Mucosa of descending colon (tissue), 3 donors: ENCODE measurements around the gene GTF3C2. TPM values are rescaled to one million over a fixed set of nuclear protein-coding genes. Genes with fewer than 3 reads are reported as not detected.
A peak's percentile ranks its signal among the peaks of the same experiment; 100 is the strongest.

ENCODE experiments used
- ATAC-seq: fragments of 200-7000 bp; cut with Tn5 transposase; one replicate; pipeline ENCODE4 v1.9.1; 2020; ENCODE audit warnings: mild to moderate bottlenecking, moderate library complexity
- DNase-seq, 3 donors: peaks; one replicate each; pipeline ENCODE4 v3.0.0-alpha.2; 2020
- H3K36me3 ChIP-seq: fragments of 200-600 bp; one replicate; pipeline ENCODE4 v1.8.0; 2021; ENCODE audit warnings: low read depth, mild to moderate bottlenecking
- H3K4me1 ChIP-seq: fragments of 200-600 bp; one replicate; pipeline ENCODE4 v1.8.0; 2021; ENCODE audit warnings: low read depth, mild to moderate bottlenecking
- H3K4me3 ChIP-seq: fragments of 200-600 bp; one replicate; pipeline ENCODE4 v1.8.0; 2021; ENCODE audit warnings: mild to moderate bottlenecking
- H3K9me3 ChIP-seq: fragments of 200-600 bp; one replicate; pipeline ENCODE4 v1.8.0; 2021; ENCODE audit warnings: mild to moderate bottlenecking
- intact Hi-C, 2 donors: fragments of 100-400 bp; cut with DNase I in 1 of 2; cut with micrococcal nuclease in 1 of 2; formaldehyde crosslinking; loops; one replicate each; pipeline versions ENCODE4 v1.11.0 to v1.11.1; 2022; cut with DNase I, micrococcal nuclease
- total RNA-seq, 3 donors: library from RNA; stranded (reverse); fragmentation: NEBNext Ultra II Directional in 2 of 3; extraction: Animal tissue kit (Norgen Biotek cat#: 25700) in 2 of 3; gene quantifications; one replicate each; pipeline versions ENCODE4 v1.2.1 to v1.2.4, GENCODE V29; 2021 to 2023
- TF ChIP-seq, protein P1 (sequence below): fragments of 200-600 bp; IDR thresholded peaks from one replicate; pipeline ENCODE4 v1.8.0; 2022; ENCODE audit warnings: antibody characterized with exemption, mild to moderate bottlenecking
- donor health status: DM: no; HTN: no; CAD: no; lungs with moderate emphysema.
- donor health status: DM: no; HTN: no; CAD: no.
- donor health status: DM: no; HTN: yes; CAD: no.

Gene GTF3C2
- total RNA-seq, 3 donors from 2014 or later = 53.7 to 83.5 (median 56.9) TPM

DNA sequence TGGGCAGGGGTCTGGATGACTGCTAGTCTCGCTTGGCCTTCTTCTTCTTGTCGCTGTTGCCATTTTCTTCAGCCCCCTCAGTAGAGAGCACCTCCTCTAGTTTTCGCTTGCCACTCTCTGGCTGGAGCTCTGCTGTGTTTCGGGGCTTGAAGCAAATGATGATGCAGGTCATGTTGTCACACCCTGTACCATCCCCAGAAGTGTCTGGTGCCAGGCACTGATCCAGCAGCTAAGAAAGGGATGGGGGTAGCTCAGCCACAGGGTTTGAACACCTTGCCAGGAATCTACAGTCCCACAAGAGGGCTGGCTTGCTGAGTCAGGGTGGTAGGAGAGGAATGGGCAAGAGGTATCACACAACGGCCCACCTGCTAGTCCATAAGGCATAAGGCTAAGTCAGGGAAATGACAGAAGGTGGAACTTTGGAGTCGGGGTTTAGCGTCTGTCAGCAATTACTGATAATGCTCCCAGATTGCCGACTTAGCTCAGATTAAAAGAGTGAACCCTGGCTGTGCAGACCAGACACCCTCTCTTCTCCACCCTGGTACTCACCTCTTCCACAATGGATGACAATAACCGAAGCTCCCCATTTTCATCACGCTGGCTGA, 25.1 kb upstream of the GTF3C2 start:
- ATAC-seq (no peak), DNase-seq (no peak)
- Histone ChIP-seq H3K36me3 (peaks cover under 1% of the 10 kb centered on the region), H3K4me1 (peaks cover 19% of the 10 kb centered on the region), H3K4me3 (no peak overlapping the region), H3K9me3 (no peaks in the 10 kb centered on the region)
- intact Hi-C loops = no loop called here
- TF ChIP-seq, protein P1, sequence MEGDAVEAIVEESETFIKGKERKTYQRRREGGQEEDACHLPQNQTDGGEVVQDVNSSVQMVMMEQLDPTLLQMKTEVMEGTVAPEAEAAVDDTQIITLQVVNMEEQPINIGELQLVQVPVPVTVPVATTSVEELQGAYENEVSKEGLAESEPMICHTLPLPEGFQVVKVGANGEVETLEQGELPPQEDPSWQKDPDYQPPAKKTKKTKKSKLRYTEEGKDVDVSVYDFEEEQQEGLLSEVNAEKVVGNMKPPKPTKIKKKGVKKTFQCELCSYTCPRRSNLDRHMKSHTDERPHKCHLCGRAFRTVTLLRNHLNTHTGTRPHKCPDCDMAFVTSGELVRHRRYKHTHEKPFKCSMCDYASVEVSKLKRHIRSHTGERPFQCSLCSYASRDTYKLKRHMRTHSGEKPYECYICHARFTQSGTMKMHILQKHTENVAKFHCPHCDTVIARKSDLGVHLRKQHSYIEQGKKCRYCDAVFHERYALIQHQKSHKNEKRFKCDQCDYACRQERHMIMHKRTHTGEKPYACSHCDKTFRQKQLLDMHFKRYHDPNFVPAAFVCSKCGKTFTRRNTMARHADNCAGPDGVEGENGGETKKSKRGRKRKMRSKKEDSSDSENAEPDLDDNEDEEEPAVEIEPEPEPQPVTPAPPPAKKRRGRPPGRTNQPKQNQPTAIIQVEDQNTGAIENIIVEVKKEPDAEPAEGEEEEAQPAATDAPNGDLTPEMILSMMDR = no peak

DNA sequence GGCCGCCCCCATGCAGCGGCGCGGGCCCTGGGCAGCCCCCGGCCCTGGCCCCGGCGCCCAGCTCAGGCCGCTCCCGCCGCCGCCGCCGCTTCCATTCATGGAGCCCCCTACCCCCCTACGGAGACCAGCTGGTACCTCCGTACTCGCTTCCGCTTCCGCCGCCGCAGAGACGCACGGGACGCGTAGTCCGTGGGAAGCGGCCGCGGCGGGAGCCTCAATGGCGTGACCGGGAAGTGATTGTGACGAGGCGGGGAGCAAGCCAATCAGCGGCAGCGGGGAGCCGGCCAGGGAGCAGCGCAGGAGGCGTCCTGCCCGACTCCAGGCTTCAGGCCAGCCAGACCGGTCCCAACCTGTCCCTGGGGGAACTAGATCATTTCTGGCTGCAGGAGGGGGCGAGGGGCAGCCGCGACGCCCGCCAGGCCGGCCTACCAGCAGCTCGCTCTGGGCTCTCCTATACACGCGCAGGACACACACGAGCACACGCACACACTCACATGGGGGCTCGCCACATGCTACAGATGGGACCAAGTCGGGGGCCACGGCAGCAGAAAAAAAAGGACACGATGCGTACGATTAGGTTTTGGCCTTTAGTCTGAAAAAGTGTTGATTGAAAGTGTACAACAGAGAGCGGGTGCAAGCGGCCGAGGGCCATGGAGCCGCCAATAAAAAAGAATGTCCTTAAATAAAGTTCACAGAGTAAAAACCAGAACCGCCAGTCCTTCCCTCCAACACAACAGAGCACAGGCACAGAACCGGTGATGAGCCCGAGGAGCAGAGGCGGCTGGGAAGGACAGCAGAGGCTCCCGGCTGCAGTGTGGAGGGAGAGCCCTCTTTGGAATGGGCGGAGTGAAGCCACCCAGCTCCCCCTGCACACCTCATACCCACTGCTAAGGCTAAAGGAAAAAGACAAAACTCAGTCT, 24.3 kb upstream of the GTF3C2 start, which contains the start of gene ZNF513:
ZNF513 (minus strand) TSS at position 109 of the 920 bp plus-strand sequence. CDS start 208 bp downstream, outside the sequence.
- peak within 1 kb of the TSS; percentile 44 for H3K4me3 ChIP-seq
- H3K36me3 ChIP-seq = peaks cover 6% of the 10 kb centered on the region
- peaks cover 19% of the 10 kb centered on the region for H3K4me1 ChIP-seq
- intact Hi-C loops = no loop called here
- ATAC-seq = peak; percentile 92
- peak; percentile 96 to 98 (median 97) for DNase-seq
- no peaks in the 10 kb centered on the region for H3K9me3 ChIP-seq
- TF ChIP-seq, protein P1 = no peak

DNA sequence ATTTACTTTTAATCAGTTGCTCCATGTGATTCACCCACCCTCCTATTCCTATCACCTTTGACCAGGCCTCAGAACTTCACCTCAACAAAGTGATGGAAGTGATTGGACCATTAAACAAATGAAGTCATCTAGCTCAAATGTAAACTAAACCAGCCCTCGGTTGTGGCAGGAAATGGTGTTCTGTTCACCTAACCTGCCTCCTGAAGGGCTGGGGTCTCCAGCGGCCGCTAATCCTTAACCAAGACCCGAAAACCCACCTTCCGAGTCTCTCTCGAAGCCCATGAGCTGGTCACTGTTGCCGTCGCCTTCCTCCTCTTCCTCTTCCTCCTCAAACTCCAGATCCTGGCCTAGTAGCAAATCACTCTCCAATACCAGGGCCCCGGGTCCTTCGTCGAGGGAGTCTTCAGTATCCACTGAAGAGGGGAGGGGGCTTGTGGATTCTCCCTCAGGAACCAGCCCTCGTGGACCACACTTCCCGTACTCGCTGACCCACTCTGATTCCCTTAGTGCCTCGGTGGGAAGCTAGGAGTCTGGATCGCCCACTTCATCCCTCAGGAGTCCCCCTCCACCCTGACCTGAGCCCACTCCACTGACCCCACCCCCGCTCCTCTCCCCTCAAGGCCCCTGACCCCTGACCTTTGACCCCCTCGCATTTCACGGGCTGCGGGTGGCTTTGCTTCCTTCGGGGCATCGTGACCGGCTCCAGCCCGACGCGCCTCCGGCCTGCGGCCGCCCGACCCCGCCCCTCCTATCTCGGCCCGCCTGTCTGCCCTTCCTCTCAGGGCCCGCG, 23.5 kb upstream of the GTF3C2 start:
- DNase-seq (peak; percentile 56 to 86 (median 75)), ATAC-seq (peak; percentile 58)
- H3K4me3 ChIP-seq = peak overlapping the region; percentile 44
- TF ChIP-seq, protein P1 = no peak
- intact Hi-C loops = no loop called here
- H3K9me3 ChIP-seq = no peaks in the 10 kb centered on the region
- peaks cover 19% of the 10 kb centered on the region for H3K4me1 ChIP-seq
- peaks cover 6% of the 10 kb centered on the region for H3K36me3 ChIP-seq

DNA sequence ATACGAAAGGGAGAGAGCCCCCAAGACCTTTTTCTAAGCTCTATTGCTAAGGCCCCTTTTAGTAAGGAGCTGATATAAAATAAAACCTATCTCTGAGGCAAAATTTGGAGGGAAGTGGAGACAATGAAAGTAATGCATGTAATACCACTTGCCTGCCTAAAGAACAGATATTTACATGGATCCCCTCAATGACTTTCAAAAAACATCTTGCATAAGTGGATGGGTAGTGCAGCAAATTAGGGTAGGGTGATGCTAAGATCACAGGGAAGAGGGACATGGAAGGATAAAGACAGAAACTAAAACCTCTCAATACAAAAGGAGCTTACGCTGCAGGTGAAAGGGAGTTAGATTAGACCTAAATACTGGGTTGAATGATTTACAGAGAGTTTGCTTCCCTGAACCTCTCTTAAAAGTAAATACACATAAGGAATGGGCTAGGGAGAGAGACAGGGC, 22.8 kb upstream of the GTF3C2 start:
- Histone ChIP-seq H3K36me3 (peaks cover 6% of the 10 kb centered on the region), H3K4me3 (peak overlapping the region; percentile 44), H3K9me3 (no peaks in the 10 kb centered on the region), H3K4me1 (peaks cover 19% of the 10 kb centered on the region)
- TF ChIP-seq, protein P1 = no peak
- intact Hi-C loops = no loop called here
- ATAC-seq (no peak), DNase-seq (no peak)

DNA sequence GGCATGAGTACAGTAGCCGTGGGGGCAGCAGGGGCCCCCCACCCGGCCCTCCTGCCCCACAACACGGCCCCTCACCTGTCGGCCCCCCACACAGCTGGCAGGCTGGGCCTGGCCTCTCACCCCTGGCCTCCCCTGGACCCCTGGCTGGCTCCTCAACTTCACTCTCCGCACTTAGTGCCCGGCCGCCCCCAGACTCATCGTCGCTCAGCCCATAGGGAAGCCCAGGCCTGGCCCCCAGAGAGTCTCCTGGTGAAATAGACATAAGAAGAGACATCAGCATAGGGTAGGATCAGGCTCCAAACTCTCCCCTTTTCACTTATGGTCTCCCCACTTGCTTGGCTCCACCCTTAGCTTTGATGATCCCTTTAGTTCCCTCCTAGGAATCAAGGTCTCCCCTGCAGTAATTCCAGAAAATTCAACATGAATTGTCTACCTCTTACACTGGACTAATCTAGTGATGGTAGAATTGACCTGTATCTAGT, 22.3 kb upstream of the GTF3C2 start:
- DNase-seq (no peak), ATAC-seq (no peak)
- H3K36me3 ChIP-seq = peaks cover 6% of the 10 kb centered on the region
- TF ChIP-seq, protein P1 = no peak
- intact Hi-C loops = no loop called here
- peaks cover 19% of the 10 kb centered on the region for H3K4me1 ChIP-seq
- H3K9me3 ChIP-seq = no peaks in the 10 kb centered on the region
- no peak overlapping the region for H3K4me3 ChIP-seq
